Naive B cell (primary cell): ENCODE data around the gene SAMD3. TPM values are rescaled to one million over a fixed set of nuclear protein-coding genes. Genes with fewer than 3 reads are reported as not detected.
"Not testable (repeated sequence)": the region's sequence is repeated elsewhere in the genome, so short reads cannot be mapped to it uniquely, and the experiment has no call there.

ENCODE experiments used
- ATAC-seq, 2 donors: fragments of 150-1000 bp; cut with Tn5 transposase; 2 replicates each; pipeline ENCODE4 v1.10.0; 2021; ENCODE audit warnings: low read depth in 2 of 2, mild to moderate bottlenecking in 2 of 2, moderate library complexity in 2 of 2
- DNase-seq: peaks from one replicate; pipeline ENCODE4 v3.0.0; 2022
- H3K27ac Mint-ChIP-seq, 6 donors: one replicate each; pipeline ENCODE4 v1.8.0; 2020 to 2022; ENCODE audit warnings: mild to moderate bottlenecking in 6 of 6, mixed read lengths in 6 of 6, moderate library complexity in 5 of 6, inconsistent platforms in 2 of 6
- H3K27me3 Mint-ChIP-seq, 3 donors: one replicate each; pipeline ENCODE4 v1.8.0; 2021 to 2022; ENCODE audit warnings: mixed read lengths in 3 of 3, mild to moderate bottlenecking in 1 of 3
- H3K36me3 Mint-ChIP-seq, 2 donors: one replicate each; pipeline ENCODE4 v1.8.0; 2020 to 2022; ENCODE audit warnings: mixed read lengths in 2 of 2, inconsistent platforms in 1 of 2, mild to moderate bottlenecking in 1 of 2
- H3K4me1 Mint-ChIP-seq, 3 donors: one replicate each; pipeline ENCODE4 v1.8.0; 2020 to 2022; ENCODE audit warnings: mixed read lengths in 3 of 3, inconsistent platforms in 1 of 3, mild to moderate bottlenecking in 1 of 3, moderate library complexity in 1 of 3
- H3K4me3 Mint-ChIP-seq, 8 donors: one replicate each; pipeline ENCODE4 v1.8.0; 2020 to 2022; ENCODE audit warnings: mild to moderate bottlenecking in 8 of 8, mixed read lengths in 8 of 8, moderate library complexity in 8 of 8, inconsistent platforms in 2 of 8
- H3K9me3 Mint-ChIP-seq, 7 donors: one replicate each; pipeline ENCODE4 v1.8.0; 2020 to 2022; ENCODE audit warnings: mixed read lengths in 7 of 7, mild to moderate bottlenecking in 5 of 7, inconsistent platforms in 2 of 7, moderate library complexity in 1 of 7
- polyA plus RNA-seq, 6 donors: library from polyadenylated mRNA; unstranded; fragments of 300-500 nt; fragmentation: Illumina TruSeq; gene quantifications; one replicate each; pipeline ENCODE4 v1.2.3, GENCODE V29; 2021; ENCODE audit warnings: low read depth in 6 of 6

SAMD3 gene
- polyA plus RNA-seq, 6 donors from 2014 or later: 0.37 to 0.92 (median 0.71) TPM; not detected in 1

GRCh38 chr6:130183271-130184222 lies 39.2 kb downstream of the SAMD3 start:
- ATAC-seq: peak; percentile 34 to 46
- Mint-ChIP-seq H3K36me3 (no peaks in the 10 kb centered on the region), H3K9me3 (peaks cover 0 to 2% (median 0%) of the 10 kb centered on the region in 7 donors), H3K27me3 (no peaks in the 10 kb centered on the region), H3K4me3 (peak overlapping the region in 3 of 8 donors; percentile 5 to 30 (median 6)), H3K4me1 (peaks cover 6 to 7% (median 7%) of the 10 kb centered on the region in 3 donors), H3K27ac (peak overlapping the region in 1 of 6 donors; percentile 57)
- DNase-seq: no peak

- H3K9me3 Mint-ChIP-seq: peaks cover 0 to 2% (median 0%) of the 10 kb centered on the region in 7 donors
- DNase-seq: no peak
- H3K27ac Mint-ChIP-seq: no peak overlapping the region
- peaks cover 6 to 7% (median 7%) of the 10 kb centered on the region in 3 donors for H3K4me1 Mint-ChIP-seq
- ATAC-seq: no peak
- H3K36me3 Mint-ChIP-seq: no peaks in the 10 kb centered on the region
- H3K4me3 Mint-ChIP-seq: no peak overlapping the region
- no peaks in the 10 kb centered on the region for H3K27me3 Mint-ChIP-seq
Measured at GRCh38 chr6:130182466-130182865, 40.3 kb downstream of the SAMD3 start.

GRCh38 chr6:130178692-130179091 lies 44.1 kb downstream of the SAMD3 start:
- no peaks in the 10 kb centered on the region for H3K36me3 Mint-ChIP-seq
- peaks cover 0 to 2% (median 0%) of the 10 kb centered on the region in 7 donors for H3K9me3 Mint-ChIP-seq
- ATAC-seq: no peak
- H3K4me3 Mint-ChIP-seq: no peak overlapping the region
- no peak for DNase-seq
- peaks cover 3 to 4% (median 3%) of the 10 kb centered on the region in 3 donors for H3K4me1 Mint-ChIP-seq
- peak overlapping the region in 1 of 6 donors; percentile 10 for H3K27ac Mint-ChIP-seq
- H3K27me3 Mint-ChIP-seq: no peaks in the 10 kb centered on the region

- H3K27ac Mint-ChIP-seq: no peak overlapping the region
- H3K27me3 Mint-ChIP-seq: no peaks in the 10 kb centered on the region
- DNase-seq: no peak
- peaks cover 0 to 10% (median 8%) of the 10 kb centered on the region in 7 donors for H3K9me3 Mint-ChIP-seq
- no peaks in the 10 kb centered on the region for H3K36me3 Mint-ChIP-seq
- no peak for ATAC-seq
- no peak overlapping the region for H3K4me3 Mint-ChIP-seq
- no peaks in the 10 kb centered on the region for H3K4me1 Mint-ChIP-seq
Measured at GRCh38 chr6:130176378-130176777, 46.4 kb downstream of the SAMD3 start.

GRCh38 chr6:130173377-130174004 lies 49.3 kb downstream of the SAMD3 start:
- H3K27me3 Mint-ChIP-seq, ATAC-seq, H3K36me3 Mint-ChIP-seq, H3K4me3 Mint-ChIP-seq, DNase-seq, H3K4me1 Mint-ChIP-seq: not testable (repeated sequence)
- peak overlapping the region in 1 of 6 donors; percentile 56 for H3K27ac Mint-ChIP-seq
- peaks cover 0 to 20% (median 9%) of the 10 kb centered on the region in 7 donors for H3K9me3 Mint-ChIP-seq

GRCh38 chr6:130170160-130170559 lies 52.6 kb downstream of the SAMD3 start:
- not testable (repeated sequence) for H3K4me1 Mint-ChIP-seq, H3K27me3 Mint-ChIP-seq, H3K36me3 Mint-ChIP-seq, H3K4me3 Mint-ChIP-seq, ATAC-seq, DNase-seq
- Mint-ChIP-seq H3K27ac (peak overlapping the region in 1 of 6 donors; percentile 18), H3K9me3 (peaks cover 0 to 20% (median 10%) of the 10 kb centered on the region in 7 donors)

DNA sequence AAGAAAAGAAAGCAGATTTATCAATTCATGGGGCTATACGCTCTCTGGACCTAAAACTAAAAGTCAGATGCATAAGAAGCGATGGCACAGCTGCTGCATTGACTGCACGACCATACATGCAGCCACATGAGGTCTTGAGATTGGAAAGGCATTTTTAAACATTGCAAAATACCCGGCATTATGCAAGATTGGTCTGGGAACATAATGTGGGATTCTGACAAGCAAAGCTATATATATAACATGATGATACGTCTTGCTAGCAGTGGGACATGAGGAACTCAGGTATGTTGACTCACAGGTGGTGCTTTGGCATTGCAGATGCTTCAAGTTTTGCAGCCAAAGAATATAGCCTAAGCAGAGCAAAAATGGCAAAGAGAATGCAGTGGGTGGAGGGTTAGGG lies 55.1 kb downstream of the SAMD3 start:
- no peak overlapping the region for H3K27ac Mint-ChIP-seq
- DNase-seq (no peak), ATAC-seq (no peak)
- H3K4me3 Mint-ChIP-seq: no peak overlapping the region
- H3K27me3 Mint-ChIP-seq: no peaks in the 10 kb centered on the region
- no peaks in the 10 kb centered on the region for H3K4me1 Mint-ChIP-seq
- H3K9me3 Mint-ChIP-seq: peaks cover 0 to 26% (median 10%) of the 10 kb centered on the region in 7 donors
- H3K36me3 Mint-ChIP-seq: no peaks in the 10 kb centered on the region

- Mint-ChIP-seq H3K4me3 (no peak overlapping the region), H3K36me3 (no peaks in the 10 kb centered on the region), H3K27ac (no peak overlapping the region), H3K9me3 (peaks cover 0 to 9% (median 2%) of the 10 kb centered on the region in 7 donors), H3K27me3 (no peaks in the 10 kb centered on the region), H3K4me1 (no peaks in the 10 kb centered on the region)
- DNase-seq (no peak), ATAC-seq (no peak)
Measured at GRCh38 chr6:130164251-130164650, 58.5 kb downstream of the SAMD3 start.

DNA sequence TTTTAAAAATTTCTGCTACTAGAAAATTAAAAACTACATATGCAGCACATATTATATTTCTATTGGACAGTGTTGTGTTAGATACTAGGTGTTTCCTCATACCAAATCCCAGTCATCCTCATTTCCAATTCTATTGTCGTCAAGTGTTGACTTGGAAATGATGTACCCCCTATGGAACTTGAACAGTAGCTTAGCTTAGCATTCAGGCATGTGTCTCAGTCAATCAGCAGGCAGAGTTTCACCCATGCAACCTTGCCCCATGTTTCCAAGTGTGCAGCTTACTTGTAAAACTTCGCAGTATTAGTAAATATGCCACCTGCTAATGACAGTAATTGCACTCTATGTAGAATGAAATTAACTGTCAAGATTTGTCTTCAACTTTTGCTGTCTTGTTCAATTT lies 59.5 kb downstream of the SAMD3 start:
- Mint-ChIP-seq H3K4me3 (no peak overlapping the region), H3K9me3 (peaks cover 0 to 19% (median 6%) of the 10 kb centered on the region in 7 donors), H3K27me3 (no peaks in the 10 kb centered on the region), H3K27ac (no peak overlapping the region), H3K36me3 (no peaks in the 10 kb centered on the region), H3K4me1 (no peaks in the 10 kb centered on the region)
- ATAC-seq (no peak), DNase-seq (no peak)

GRCh38 chr6:130162421-130162820 lies 60.3 kb downstream of the SAMD3 start:
- no peak overlapping the region for H3K27ac Mint-ChIP-seq
- H3K9me3 Mint-ChIP-seq: peaks cover 0 to 23% (median 6%) of the 10 kb centered on the region in 7 donors
- DNase-seq (no peak), ATAC-seq (no peak)
- no peak overlapping the region for H3K4me3 Mint-ChIP-seq
- H3K36me3 Mint-ChIP-seq: no peaks in the 10 kb centered on the region
- no peaks in the 10 kb centered on the region for H3K27me3 Mint-ChIP-seq
- no peaks in the 10 kb centered on the region for H3K4me1 Mint-ChIP-seq

- H3K27ac Mint-ChIP-seq: peak overlapping the region in 2 of 6 donors; percentile 27 to 39
- DNase-seq (no peak), ATAC-seq (peak; percentile 47 to 57)
- H3K27me3 Mint-ChIP-seq: no peaks in the 10 kb centered on the region
- no peak overlapping the region for H3K4me3 Mint-ChIP-seq
- H3K4me1 Mint-ChIP-seq: no peaks in the 10 kb centered on the region
- no peaks in the 10 kb centered on the region for H3K36me3 Mint-ChIP-seq
- H3K9me3 Mint-ChIP-seq: peaks cover 0 to 23% (median 6%) of the 10 kb centered on the region in 7 donors
Measured at GRCh38 chr6:130161683-130162404, 60.9 kb downstream of the SAMD3 start.

- Mint-ChIP-seq H3K27ac (peak overlapping the region in 2 of 6 donors; percentile 22 to 28), H3K4me1 (no peaks in the 10 kb centered on the region)
- no peak for DNase-seq
Measured at GRCh38 chr6:130159956-130160355, 62.8 kb downstream of the SAMD3 start.

DNA sequence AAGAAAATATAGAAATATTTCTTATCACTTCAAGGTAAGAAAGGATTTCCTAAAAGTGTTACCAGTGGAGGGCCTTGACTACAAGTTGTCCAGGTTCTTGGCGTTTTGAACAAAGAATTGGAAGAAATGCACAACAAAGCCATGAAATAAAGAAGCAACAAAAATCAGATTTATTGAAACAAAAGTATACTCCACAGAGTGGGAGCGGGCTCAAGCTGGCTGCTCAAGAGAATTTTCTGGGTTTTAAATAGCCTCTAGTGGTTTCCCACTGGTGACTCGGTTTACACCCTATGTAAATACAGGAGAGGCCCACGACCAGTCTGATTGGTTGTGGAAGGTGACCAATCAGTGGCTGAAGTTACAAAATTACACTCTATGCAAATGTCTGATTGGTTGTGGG lies 64.2 kb downstream of the SAMD3 start:
- Mint-ChIP-seq H3K27me3 (no peaks in the 10 kb centered on the region), H3K4me3 (no peak overlapping the region), H3K36me3 (no peaks in the 10 kb centered on the region), H3K4me1 (no peaks in the 10 kb centered on the region), H3K27ac (peak overlapping the region in 1 of 6 donors; percentile 80), H3K9me3 (peaks cover 0 to 16% (median 6%) of the 10 kb centered on the region in 7 donors)
- no peak for DNase-seq
- ATAC-seq: no peak

More at GRCh38 chr6:130159956-130160355, 62.8 kb downstream of the SAMD3 start:
- H3K4me3 Mint-ChIP-seq: no peak overlapping the region
- H3K27me3 Mint-ChIP-seq: no peaks in the 10 kb centered on the region
- peaks cover 0 to 23% (median 6%) of the 10 kb centered on the region in 7 donors for H3K9me3 Mint-ChIP-seq
- no peak for ATAC-seq
- H3K36me3 Mint-ChIP-seq: no peaks in the 10 kb centered on the region
